Spleen (tissue), 11 donors: ENCODE data around the gene HECTD1. TPM values are rescaled to one million over a fixed set of nuclear protein-coding genes. Genes with fewer than 3 reads are reported as not detected.

Experiments
- DNase-seq: peaks from one replicate; pipeline ENCODE4 v3.0.0-alpha.2; 2020
- H3K27ac ChIP-seq, 8 donors: fragments of 200-600 bp; sonication (generic) in 7 of 8; 1 replicate in 4 of 8; 2 replicates in 4 of 8; pipeline versions ENCODE4 v1.5.0 to v1.8.0; 2016 to 2021; ENCODE audit warnings: inconsistent platforms in 4 of 8, mild to moderate bottlenecking in 4 of 8, moderate library complexity in 1 of 8
- H3K27me3 ChIP-seq, 7 donors: fragments of 200-600 bp; sonication (generic) in 6 of 7; replicated peaks in 1 of 7; 1 replicate in 4 of 7; 2 replicates in 3 of 7; pipeline versions ENCODE4 v1.5.0 to v1.8.0; 2016 to 2021; ENCODE audit warnings: inconsistent platforms in 3 of 7, mild to moderate bottlenecking in 1 of 7
- H3K36me3 ChIP-seq, 6 donors: fragments of 200-600 bp; sonication (generic) in 5 of 6; 1 replicate in 4 of 6; 2 replicates in 2 of 6; pipeline versions ENCODE4 v1.5.0 to v1.8.0; 2016 to 2021; ENCODE audit warnings: inconsistent platforms in 2 of 6
- H3K4me1 ChIP-seq, 6 donors: fragments of 200-600 bp; sonication (generic) in 5 of 6; 1 replicate in 3 of 6; 2 replicates in 3 of 6; pipeline versions ENCODE4 v1.5.0 to v1.8.0; 2016 to 2021; ENCODE audit warnings: inconsistent platforms in 3 of 6
- H3K4me3 ChIP-seq, 8 donors: fragments of 200-600 bp; sonication (generic) in 7 of 8; 1 replicate in 4 of 8; 2 replicates in 4 of 8; pipeline versions ENCODE4 v1.5.0 to v1.8.0; 2016 to 2021; ENCODE audit warnings: inconsistent platforms in 4 of 8, mild to moderate bottlenecking in 4 of 8, moderate library complexity in 2 of 8
- H3K9me3 ChIP-seq, 8 donors: fragments of 200-600 bp; sonication (generic) in 7 of 8; 1 replicate in 4 of 8; 2 replicates in 4 of 8; pipeline versions ENCODE4 v1.5.0 to v1.8.0; 2016 to 2021; ENCODE audit warnings: inconsistent platforms in 4 of 8
- CTCF ChIP-seq, 11 experiments: fragments of 200-600 bp in 7 of 11; fragments of 450-650 bp in 4 of 11; sonication (generic) in 4 of 11; IDR thresholded peaks in 8 of 11; conservative IDR thresholded peaks in 3 of 11; 1 replicate in 7 of 11; 2 replicates in 4 of 11; pipeline versions ENCODE4 v1.4.0 to v1.8.0; 2016 to 2021; ENCODE audit warnings: antibody characterized with exemption in 11 of 11, inconsistent platforms in 4 of 11, mild to moderate bottlenecking in 1 of 11
- POLR2A ChIP-seq, 3 donors: fragments of 450-650 bp; IDR thresholded peaks; one replicate each; pipeline ENCODE4 v1.5.1; 2017; ENCODE audit warnings: antibody characterized with exemption in 3 of 3, mild to moderate bottlenecking in 1 of 3
- POLR2AphosphoS5 ChIP-seq, 3 donors: sonication (generic); formaldehyde crosslinking; IDR thresholded peaks; one replicate each; pipeline ENCODE4 v1.5.1; 2017; ENCODE audit warnings: antibody characterized with exemption in 3 of 3
- WGBS, 5 donors: extraction: QIAGEN DNeasy Blood & Tissue Kit in 3 of 5; methylation state at CpG; one replicate each; pipeline versions ENCODE4 v1.1.5 to v1.1.7; 2013 to 2018; 5-methylcytosine and 5-hydroxymethylcytosine counted together
- intact Hi-C: fragments of 100-400 bp; cut with DNase I; formaldehyde crosslinking; loops from one replicate; pipeline ENCODE4 v1.15.0; 2023; ENCODE audit warnings: low total_unique reads
- polyA plus RNA-seq, 3 donors: library from polyadenylated mRNA; stranded (reverse); fragments of 200-250 nt; gene quantifications; one replicate each; pipeline ENCODE4 v1.2.1, GENCODE V29; 2013
- total RNA-seq, 7 donors: library from RNA; depleted of rRNA in 3 of 7; stranded (reverse); fragments of >200 nt in 3 of 7; fragmentation: NEBNext Ultra II Directional in 4 of 7; extraction: Animal tissue kit (Norgen Biotek cat#: 25700) in 4 of 7; gene quantifications; one replicate each; pipeline versions ENCODE4 v1.1.0 to v1.2.1, GENCODE V29; 2016 to 2021
- donor health status: healthy with polysubstance abuse.
- donor health status: DM: no; HTN: no; CAD: no; lungs with moderate emphysema.
- donor health status: DM: no; HTN: no; CAD: no.
- donor health status: Bipolar disorder and iron deficiency.
- donor health status: healthy.
- donor health status: DM: no; HTN: no; CAD: no.
- donor health status: DM: yes; HTN: yes; CAD: no.

Gene HECTD1
- total and polyA plus RNA-seq, 10 donors = 27.6 to 176 (median 145) TPM

GRCh38 chr14:31172084-31172483 is 35.5 kb downstream of the HECTD1 start:
- TF ChIP-seq POLR2A (IDR thresholded peaks at IDR 0.05) (no peak), POLR2AphosphoS5 (IDR thresholded peaks at IDR 0.05) (no peak), CTCF (IDR thresholded peaks at IDR 0.05 in 8 of 11, conservative IDR thresholded peaks at IDR 0.05 in 3 of 11) (no peak)
- H3K36me3 ChIP-seq = peaks cover 0 to 100% (median 91%) of the 10 kb centered on the region in 6 donors
- intact Hi-C loops = no loop called here
- WGBS, 5 donors = 77 to 89% (median 83%) methylated on average over 6 of the region's 6 CpGs
- H3K4me1 ChIP-seq = no peaks in the 10 kb centered on the region
- no peak overlapping the region for H3K27ac ChIP-seq
- no peak for DNase-seq
- H3K27me3 ChIP-seq = no peaks in the 10 kb centered on the region
- no peaks in the 10 kb centered on the region for H3K9me3 ChIP-seq
- no peak overlapping the region for H3K4me3 ChIP-seq

GRCh38 chr14:31170411-31170810 is 37.2 kb downstream of the HECTD1 start:
- no peaks in the 10 kb centered on the region for H3K27me3 ChIP-seq
- H3K4me1 ChIP-seq = peaks cover 0 to 10% (median 0%) of the 10 kb centered on the region in 6 donors
- H3K27ac ChIP-seq = no peak overlapping the region
- no peak for DNase-seq
- H3K4me3 ChIP-seq = no peak overlapping the region
- no peak for TF ChIP-seq CTCF (IDR thresholded peaks at IDR 0.05 in 8 of 11, conservative IDR thresholded peaks at IDR 0.05 in 3 of 11)
- TF ChIP-seq POLR2A (IDR thresholded peaks at IDR 0.05) = no peak
- TF ChIP-seq POLR2AphosphoS5 (IDR thresholded peaks at IDR 0.05) = no peak
- peaks cover 0 to 100% (median 95%) of the 10 kb centered on the region in 6 donors for H3K36me3 ChIP-seq
- WGBS, 5 donors = 43 to 97% (median 90%) methylated on average over 1 of the region's 1 CpG
- H3K9me3 ChIP-seq = no peaks in the 10 kb centered on the region
- intact Hi-C loops = no loop called here

GRCh38 chr14:31169877-31170276 is 37.7 kb downstream of the HECTD1 start:
- peaks cover 0 to 11% (median 0%) of the 10 kb centered on the region in 6 donors for H3K4me1 ChIP-seq
- no peak overlapping the region for H3K27ac ChIP-seq
- no peak overlapping the region for H3K4me3 ChIP-seq
- TF ChIP-seq POLR2AphosphoS5 (IDR thresholded peaks at IDR 0.05) = no peak
- TF ChIP-seq CTCF (IDR thresholded peaks at IDR 0.05 in 8 of 11, conservative IDR thresholded peaks at IDR 0.05 in 3 of 11) = no peak
- TF ChIP-seq POLR2A (IDR thresholded peaks at IDR 0.05) = no peak
- no peaks in the 10 kb centered on the region for H3K27me3 ChIP-seq
- 95 to 99% (median 98%) methylated on average over 5 of the region's 5 CpGs for WGBS, 5 donors
- H3K9me3 ChIP-seq = no peaks in the 10 kb centered on the region
- H3K36me3 ChIP-seq = peaks cover 0 to 100% (median 95%) of the 10 kb centered on the region in 6 donors
- intact Hi-C loops = no loop called here
- no peak for DNase-seq

- TF ChIP-seq POLR2AphosphoS5 (IDR thresholded peaks at IDR 0.05) (no peak), CTCF (IDR thresholded peaks at IDR 0.05 in 8 of 11, conservative IDR thresholded peaks at IDR 0.05 in 3 of 11) (no peak), POLR2A (IDR thresholded peaks at IDR 0.05) (no peak)
- peak overlapping the region in 1 of 8 donors; percentile 40 for H3K27ac ChIP-seq
- no peaks in the 10 kb centered on the region for H3K27me3 ChIP-seq
- H3K9me3 ChIP-seq = no peaks in the 10 kb centered on the region
- WGBS, 5 donors = 93 to 98% (median 97%) methylated on average over 5 of the region's 5 CpGs
- no peak for DNase-seq
- no peak overlapping the region for H3K4me3 ChIP-seq
- peaks cover 0 to 100% (median 88%) of the 10 kb centered on the region in 6 donors for H3K36me3 ChIP-seq
- intact Hi-C loops = no loop called here
- H3K4me1 ChIP-seq = peaks cover 0 to 11% (median 0%) of the 10 kb centered on the region in 6 donors
These were observed 40.6 kb downstream of the HECTD1 start for GRCh38 chr14:31167032-31167431.
